H9 (cell line): Measurements from ENCODE around the gene HOATZ. TPM values are rescaled to one million over a fixed set of nuclear protein-coding genes. Genes with fewer than 3 reads are reported as not detected.

Experiments
- DNase-seq: peaks from one replicate; pipeline ENCODE4 v3.0.0-alpha.2; 2017
- H2AFZ ChIP-seq: one replicate; pipeline ENCODE4 v1.6.1; 2013; ENCODE audit warnings: mild to moderate bottlenecking, low read length, control low read depth, moderate library complexity
- H2AK5ac ChIP-seq: 2 replicates; pipeline ENCODE4 v1.6.1; 2013; ENCODE audit warnings: low read length, control low read depth, mixed read lengths; ENCODE audit not compliant: insufficient read length
- H2BK120ac ChIP-seq: one replicate; pipeline ENCODE4 v1.6.1; 2013; ENCODE audit warnings: low read depth, mild to moderate bottlenecking, low read length, control low read depth, inconsistent platforms; ENCODE audit not compliant: poor library complexity, severe bottlenecking
- H2BK12ac ChIP-seq: 2 replicates; pipeline ENCODE4 v1.6.1; 2013; ENCODE audit warnings: low read length, control low read depth, mixed read lengths, low read depth; ENCODE audit not compliant: insufficient read length
- H2BK15ac ChIP-seq: 2 replicates; pipeline ENCODE4 v1.6.1; 2013; ENCODE audit warnings: low read depth, low read length, control low read depth
- H2BK20ac ChIP-seq: one replicate; pipeline ENCODE4 v1.6.1; 2013; ENCODE audit warnings: low read depth, mild to moderate bottlenecking, low read length, control low read depth, inconsistent platforms; ENCODE audit not compliant: poor library complexity, severe bottlenecking
- H2BK5ac ChIP-seq: 2 replicates; pipeline ENCODE4 v1.6.1; 2013; ENCODE audit warnings: low read length, control low read depth, mixed read lengths; ENCODE audit not compliant: insufficient read length
- H3K14ac ChIP-seq: 2 replicates; pipeline ENCODE4 v1.6.1; 2013; ENCODE audit warnings: low read length, control low read depth; ENCODE audit not compliant: insufficient read depth
- H3K18ac ChIP-seq: 2 replicates; pipeline ENCODE4 v1.6.1; 2013; ENCODE audit warnings: low read depth, mild to moderate bottlenecking, mixed read lengths, low read length, control low read depth; ENCODE audit not compliant: insufficient read length
- H3K23ac ChIP-seq: 2 replicates; pipeline ENCODE4 v1.6.1; 2013; ENCODE audit warnings: low read length, control low read depth, mixed read lengths, low read depth; ENCODE audit not compliant: insufficient read length
- H3K23me2 ChIP-seq: 2 replicates; pipeline ENCODE4 v1.6.1; 2013; ENCODE audit warnings: low read depth, mild to moderate bottlenecking, mixed read lengths, low read length, control low read depth; ENCODE audit not compliant: insufficient read length, poor library complexity, severe bottlenecking
- H3K27ac ChIP-seq: 2 replicates; pipeline ENCODE4 v1.5.1; 2013; ENCODE audit warnings: low read length, control low read depth, mixed read lengths, low read depth; ENCODE audit not compliant: insufficient read length
- H3K27me3 ChIP-seq: 2 replicates; pipeline ENCODE4 v1.6.1; 2013; ENCODE audit warnings: low read length, control low read depth, inconsistent platforms; ENCODE audit not compliant: insufficient read depth
- H3K4ac ChIP-seq: 2 replicates; pipeline ENCODE4 v1.6.1; 2013; ENCODE audit warnings: low read depth, mild to moderate bottlenecking, control low read depth, inconsistent platforms, low read length, moderate library complexity
- H3K4me1 ChIP-seq: 2 replicates; pipeline ENCODE4 v1.6.1; 2013; ENCODE audit warnings: low read length, control low read depth, inconsistent platforms; ENCODE audit not compliant: insufficient read depth
- H3K4me2 ChIP-seq: 2 replicates; pipeline ENCODE4 v1.6.1; 2013; ENCODE audit warnings: low read length, control low read depth, mixed read lengths; ENCODE audit not compliant: insufficient read length, insufficient read depth
- H3K56ac ChIP-seq: 2 replicates; pipeline ENCODE4 v1.6.1; 2013; ENCODE audit warnings: low read depth, mild to moderate bottlenecking, mixed read lengths, low read length, control low read depth; ENCODE audit not compliant: insufficient read length
- H3K79me1 ChIP-seq: 2 replicates; pipeline ENCODE4 v1.6.1; 2013; ENCODE audit warnings: low read depth, mild to moderate bottlenecking, moderate library complexity, low read length, control low read depth, inconsistent platforms; ENCODE audit not compliant: insufficient read depth, poor library complexity, severe bottlenecking
- H3K79me2 ChIP-seq: 2 replicates; pipeline ENCODE4 v1.6.1; 2013; ENCODE audit warnings: low read length, control low read depth, inconsistent platforms; ENCODE audit not compliant: insufficient read depth
- H3K9ac ChIP-seq: 2 replicates; pipeline ENCODE4 v1.6.1; 2013; ENCODE audit warnings: low read length, control low read depth, mixed read lengths; ENCODE audit not compliant: insufficient read length; ENCODE audit errors: extremely low read depth
- H3K9me3 ChIP-seq: one replicate; pipeline ENCODE4 v1.6.1; 2013; ENCODE audit warnings: low read depth, low read length, inconsistent platforms; ENCODE audit not compliant: control insufficient read depth
- H3T11ph ChIP-seq: one replicate; pipeline ENCODE4 v1.6.1; 2013; ENCODE audit warnings: mild to moderate bottlenecking, low read length, control low read depth, inconsistent platforms
- H4K20me1 ChIP-seq: one replicate; pipeline ENCODE4 v1.6.1; 2013; ENCODE audit not compliant: control insufficient read depth, insufficient read length, insufficient read depth
- H4K5ac ChIP-seq: 2 replicates; pipeline ENCODE4 v1.6.1; 2013; ENCODE audit warnings: low read depth, mild to moderate bottlenecking, mixed read lengths, low read length, control low read depth; ENCODE audit not compliant: insufficient read length
- H4K8ac ChIP-seq: replicated peaks from 2 replicates; pipeline ENCODE4 v1.6.1; 2013; ENCODE audit warnings: low read length, control low read depth, mixed read lengths, low read depth; ENCODE audit not compliant: insufficient read length
- H4K91ac ChIP-seq: 2 replicates; pipeline ENCODE4 v1.6.1; 2013; ENCODE audit warnings: low read depth, mild to moderate bottlenecking, moderate library complexity, mixed read lengths, low read length, control low read depth; ENCODE audit not compliant: insufficient read length
- H3K27ac Mint-ChIP-seq, 3 experiments: 2 replicates in 2 of 3; 3 replicates in 1 of 3; pipeline ENCODE4 v1.8.0; 2020 to 2021; ENCODE audit warnings: mixed read lengths in 3 of 3, mild to moderate bottlenecking in 1 of 3, moderate library complexity in 1 of 3
- H3K27me3 Mint-ChIP-seq: 2 replicates; pipeline ENCODE4 v1.8.0; 2021; ENCODE audit warnings: low read depth, mild to moderate bottlenecking, moderate library complexity, mixed read lengths
- H3K36me3 Mint-ChIP-seq, 3 experiments: 2 replicates in 2 of 3; 3 replicates in 1 of 3; pipeline ENCODE4 v1.8.0; 2020 to 2021; ENCODE audit warnings: low read depth in 3 of 3, mixed read lengths in 3 of 3; ENCODE audit not compliant: insufficient read depth in 1 of 3
- H3K4me1 Mint-ChIP-seq, 2 experiments: 2 replicates each; pipeline ENCODE4 v1.8.0; 2020; ENCODE audit warnings: mixed read lengths in 2 of 2
- H3K4me3 Mint-ChIP-seq, 2 experiments: 2 replicates in 1 of 2; 3 replicates in 1 of 2; pipeline ENCODE4 v1.8.0; 2020 to 2021; ENCODE audit warnings: mild to moderate bottlenecking in 2 of 2, mixed read lengths in 2 of 2, moderate library complexity in 1 of 2
- H3K9me3 Mint-ChIP-seq, 2 experiments: 2 replicates in 1 of 2; 3 replicates in 1 of 2; pipeline ENCODE4 v1.8.0; 2020; ENCODE audit warnings: mild to moderate bottlenecking in 2 of 2, mixed read lengths in 2 of 2, moderate library complexity in 1 of 2
- CTCF ChIP-seq: fragments of 200-600 bp; sonication (generic); conservative IDR thresholded peaks from 3 replicates; pipeline ENCODE4 v1.8.0; 2021; ENCODE audit warnings: antibody characterized with exemption, mild to moderate bottlenecking
- WGBS: extraction: QIAGEN DNeasy Blood & Tissue Kit; methylation state at CpG from one replicate; pipeline ENCODE4 v1.1.7; 2013; ENCODE audit warnings: missing lambda C conversion rate, low lambda C conversion rate, mixed read lengths; ENCODE audit not compliant: insufficient read length; ENCODE audit errors: extremely low coverage; 5-methylcytosine and 5-hydroxymethylcytosine counted together
- total RNA-seq: library from RNA; stranded (reverse); gene quantifications from 2 replicates; pipeline ENCODE4 v1.2.1, GENCODE V29; 2021

The HOATZ gene
- total RNA-seq, 1 experiment from 2014 or later, result not detected

DNA sequence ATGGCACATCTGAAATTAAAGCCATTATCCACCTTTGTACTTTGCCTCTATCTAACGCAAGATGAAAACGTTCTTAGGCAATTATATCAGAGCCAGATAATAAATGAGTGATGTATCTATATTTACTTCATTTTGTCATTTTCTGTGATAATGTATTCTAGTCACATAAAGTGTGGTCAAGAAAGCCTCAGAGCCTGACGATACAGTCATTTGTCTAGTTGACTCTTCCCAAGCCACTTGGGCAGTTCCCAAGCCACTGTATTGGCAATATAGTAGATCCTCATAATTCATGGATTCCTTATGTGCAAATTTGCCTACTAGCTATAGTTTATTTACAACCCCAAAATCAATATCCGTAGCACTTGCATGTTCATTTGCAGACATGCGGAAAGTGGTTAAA lies 7.8 kb downstream of the HOATZ start:
- no peak overlapping the region for H3K4me3 Mint-ChIP-seq

More for the DNA sequence above, 7.8 kb downstream of the HOATZ start:
- no peaks in the 10 kb centered on the region for H3K9me3 ChIP-seq
- no peak overlapping the region for H2AK5ac ChIP-seq
- no peak overlapping the region for H2BK20ac ChIP-seq
- H3K79me2 ChIP-seq, result no peaks in the 10 kb centered on the region
- Mint-ChIP-seq H3K27me3 (no peaks in the 10 kb centered on the region), H3K4me1 (no peaks in the 10 kb centered on the region; a peak in 1 of 4 replicates), H3K27ac (no peak overlapping the region), H3K36me3 (no peaks in the 10 kb centered on the region), H3K9me3 (no peaks in the 10 kb centered on the region)
- H3K4ac ChIP-seq, result no peak overlapping the region
- no peaks in the 10 kb centered on the region for H3K27me3 ChIP-seq
- DNase-seq, result no peak
- no peak overlapping the region for H3K18ac ChIP-seq
- H3K23ac ChIP-seq, result no peak overlapping the region
- no peak overlapping the region for H4K5ac ChIP-seq
- no peak overlapping the region for H4K91ac ChIP-seq
- H2AFZ ChIP-seq, result no peak overlapping the region
- H3K4me2 ChIP-seq, result no peak overlapping the region
- no peak overlapping the region for H2BK15ac ChIP-seq
- no peak for TF ChIP-seq CTCF
- H2BK5ac ChIP-seq, result no peak overlapping the region
- no peaks in the 10 kb centered on the region for H3K23me2 ChIP-seq
- no peak overlapping the region for H3K9ac ChIP-seq
- H3K56ac ChIP-seq, result no peak overlapping the region
- H3K27ac ChIP-seq, result no peak overlapping the region
- H3K14ac ChIP-seq, result no peak overlapping the region
- no peaks in the 10 kb centered on the region for H3K4me1 ChIP-seq
- H4K20me1 ChIP-seq, result no peaks in the 10 kb centered on the region
- H3T11ph ChIP-seq, result no peak overlapping the region
- no peak overlapping the region for H2BK12ac ChIP-seq
- H2BK120ac ChIP-seq, result no peak overlapping the region
- no CpG with 5 or more reads among the region's 5 CpGs for WGBS
- no peaks in the 10 kb centered on the region for H3K79me1 ChIP-seq
- H4K8ac ChIP-seq, result no peak overlapping the region
